ENCODE results near the gene ANXA4. TPM values are rescaled to one million over a fixed set of nuclear protein-coding genes. Genes with fewer than 3 reads are reported as not detected.
A peak's percentile ranks its signal among the peaks of the same experiment; 100 is the strongest.

The ANXA4 gene
- total and polyA plus RNA-seq, 5 experiments from 2014 or later, result 2.9 to 15.8 (median 8.0) TPM

- Mint-ChIP-seq H3K4me1 (peaks cover 3 to 30% (median 14%) of the 10 kb centered on the region in 4 donors), H3K4me3 (peak overlapping the region; percentile 87 to 98 (median 92)), H3K9me3 (no peaks in the 10 kb centered on the region), H3K27ac (peak overlapping the region; percentile 12 to 94 (median 86)), H3K36me3 (no peaks in the 10 kb centered on the region), H3K27me3 (peaks cover 0 to 2% (median 0%) of the 10 kb centered on the region in 5 donors)
- ATAC-seq, result peak; percentile 22 to 26
- POLR2A ChIA-PET, result interaction anchor here (0.6 to 1.3 kb wide), 5 partner anchors 16 to 175 kb away, joined by 3 to 5 read pairs (median 3); no protein-coding TSS in a partner anchor
- DNase-seq, result peak in 1 of 10 donors; percentile 14
These were observed 732 bp upstream of the ANXA4 start for GRCh38 chr2:69741229-69741574.

- DNase-seq (peak in 2 of 10 donors; percentile 4 to 17), ATAC-seq (peak in 1 of 2 donors; percentile 32)
- Mint-ChIP-seq H3K36me3 (no peaks in the 10 kb centered on the region), H3K4me3 (peak overlapping the region; percentile 78 to 98 (median 91)), H3K27ac (peak overlapping the region in 8 of 10 donors; percentile 5 to 85 (median 31)), H3K4me1 (peaks cover 3 to 31% (median 14%) of the 10 kb centered on the region in 4 donors), H3K27me3 (peaks cover 0 to 2% (median 0%) of the 10 kb centered on the region in 5 donors), H3K9me3 (no peaks in the 10 kb centered on the region)
- POLR2A ChIA-PET, result interaction anchor here (1.2 to 1.3 kb wide), 2 partner anchors 18 to 98 kb away, joined by 3 to 5 read pairs; no protein-coding TSS in a partner anchor
These were observed 503 bp downstream of the ANXA4 start for GRCh38 chr2:69742322-69742952.

- Mint-ChIP-seq H3K27ac (peak overlapping the region in 1 of 10 donors; percentile 14), H3K4me3 (peak overlapping the region in 1 of 10 donors; percentile 20), H3K4me1 (peaks cover 3 to 31% (median 14%) of the 10 kb centered on the region in 4 donors), H3K36me3 (no peaks in the 10 kb centered on the region), H3K27me3 (peaks cover 0 to 2% (median 0%) of the 10 kb centered on the region in 5 donors), H3K9me3 (no peaks in the 10 kb centered on the region)
- POLR2A ChIA-PET, result interaction anchor here (0.6 kb wide), 1 partner anchor 442 kb away, joined by 7 read pairs; no protein-coding TSS in a partner anchor
- DNase-seq (no peak), ATAC-seq (no peak)
These were observed 1.9 kb downstream of the ANXA4 start for GRCh38 chr2:69743847-69744264.

GRCh38 chr2:69744456-69744855 lies 2.5 kb downstream of the ANXA4 start:
- Mint-ChIP-seq H3K36me3 (no peaks in the 10 kb centered on the region), H3K4me1 (peaks cover 3 to 31% (median 14%) of the 10 kb centered on the region in 4 donors), H3K4me3 (no peak overlapping the region), H3K9me3 (no peaks in the 10 kb centered on the region), H3K27me3 (peaks cover 0 to 2% (median 0%) of the 10 kb centered on the region in 5 donors), H3K27ac (peak overlapping the region in 2 of 10 donors; percentile 10 to 57)
- ATAC-seq, result no peak
- POLR2A ChIA-PET, result no interaction called here
- no peak for DNase-seq

- Mint-ChIP-seq H3K36me3 (no peaks in the 10 kb centered on the region), H3K4me1 (peaks cover 3 to 31% (median 14%) of the 10 kb centered on the region in 4 donors), H3K27me3 (peaks cover 0 to 2% (median 0%) of the 10 kb centered on the region in 5 donors), H3K4me3 (peak overlapping the region in 1 of 10 donors; percentile 15), H3K27ac (peak overlapping the region in 1 of 10 donors; percentile 57), H3K9me3 (no peaks in the 10 kb centered on the region)
- DNase-seq (no peak), ATAC-seq (no peak)
- POLR2A ChIA-PET, result interaction anchor here (0.6 kb wide), 1 partner anchor 342 kb away, joined by 3 read pairs; no protein-coding TSS in a partner anchor
These were observed 3.1 kb downstream of the ANXA4 start for GRCh38 chr2:69745035-69745434.

- Mint-ChIP-seq H3K9me3 (no peaks in the 10 kb centered on the region), H3K27ac (no peak overlapping the region), H3K27me3 (no peaks in the 10 kb centered on the region), H3K4me3 (no peak overlapping the region), H3K36me3 (no peaks in the 10 kb centered on the region), H3K4me1 (peaks cover 0 to 19% (median 2%) of the 10 kb centered on the region in 4 donors)
- POLR2A ChIA-PET, result no interaction called here
- ATAC-seq (no peak), DNase-seq (no peak)
These were observed 8.3 kb downstream of the ANXA4 start for GRCh38 chr2:69750246-69750645.

GRCh38 chr2:69753659-69754363 lies 11.9 kb downstream of the ANXA4 start:
- Mint-ChIP-seq H3K27me3 (no peaks in the 10 kb centered on the region), H3K36me3 (peaks cover 0 to 3% (median 0%) of the 10 kb centered on the region in 3 donors)
- POLR2A ChIA-PET, result no interaction called here

GRCh38 chr2:69754633-69755032 lies 12.7 kb downstream of the ANXA4 start:
- Mint-ChIP-seq H3K4me1 (peaks cover 0 to 25% (median 2%) of the 10 kb centered on the region in 4 donors), H3K36me3 (peaks cover 0 to 3% (median 0%) of the 10 kb centered on the region in 3 donors), H3K4me3 (peak overlapping the region in 1 of 10 donors; percentile 3), H3K9me3 (no peaks in the 10 kb centered on the region), H3K27me3 (no peaks in the 10 kb centered on the region), H3K27ac (peak overlapping the region in 2 of 10 donors; percentile 51 to 71)
- POLR2A ChIA-PET, result no interaction called here
- DNase-seq (no peak), ATAC-seq (no peak)

More at GRCh38 chr2:69753659-69754363, 11.9 kb downstream of the ANXA4 start:
- no peaks in the 10 kb centered on the region for H3K9me3 Mint-ChIP-seq
- no peak for DNase-seq
- H3K4me3 Mint-ChIP-seq, result no peak overlapping the region
- H3K4me1 Mint-ChIP-seq, result peaks cover 0 to 25% (median 2%) of the 10 kb centered on the region in 4 donors
- no peak overlapping the region for H3K27ac Mint-ChIP-seq
- no peak for ATAC-seq

- H3K27ac Mint-ChIP-seq, result no peak overlapping the region
- H3K9me3 Mint-ChIP-seq, result no peaks in the 10 kb centered on the region
- ATAC-seq (no peak), DNase-seq (no peak)
- POLR2A ChIA-PET, result no interaction called here
- peaks cover 0 to 3% (median 0%) of the 10 kb centered on the region in 3 donors for H3K36me3 Mint-ChIP-seq
- H3K27me3 Mint-ChIP-seq, result no peaks in the 10 kb centered on the region
- H3K4me1 Mint-ChIP-seq, result peaks cover 0 to 22% (median 2%) of the 10 kb centered on the region in 4 donors
- no peak overlapping the region for H3K4me3 Mint-ChIP-seq
These were observed 14.0 kb downstream of the ANXA4 start for GRCh38 chr2:69755862-69756467.

GRCh38 chr2:69762025-69762424 lies 20.1 kb downstream of the ANXA4 start:
- Mint-ChIP-seq H3K27ac (no peak overlapping the region), H3K9me3 (no peaks in the 10 kb centered on the region), H3K4me3 (no peak overlapping the region), H3K4me1 (peaks cover 7 to 38% (median 14%) of the 10 kb centered on the region in 4 donors), H3K27me3 (no peaks in the 10 kb centered on the region), H3K36me3 (peaks cover 0 to 3% (median 0%) of the 10 kb centered on the region in 3 donors)
- no peak for DNase-seq
- ATAC-seq, result no peak
- POLR2A ChIA-PET, result interaction anchor here (0.8 kb wide), 1 partner anchor 9 kb away, joined by 3 read pairs; no protein-coding TSS in a partner anchor

- H3K4me3 Mint-ChIP-seq, result no peak overlapping the region
- POLR2A ChIA-PET, result interaction anchor here (0.6 to 0.8 kb wide), 4 partner anchors 8 to 360 kb away, joined by 3 to 4 read pairs (median 3); no protein-coding TSS in a partner anchor
- peaks cover 8 to 41% (median 14%) of the 10 kb centered on the region in 4 donors for H3K4me1 Mint-ChIP-seq
- peaks cover 0 to 3% (median 0%) of the 10 kb centered on the region in 3 donors for H3K36me3 Mint-ChIP-seq
- H3K27me3 Mint-ChIP-seq, result no peaks in the 10 kb centered on the region
- H3K9me3 Mint-ChIP-seq, result no peaks in the 10 kb centered on the region
- ATAC-seq, result no peak
- DNase-seq, result no peak
- no peak overlapping the region for H3K27ac Mint-ChIP-seq
These were observed 20.9 kb downstream of the ANXA4 start for GRCh38 chr2:69762513-69763494.

Measured in naive thymus-derived CD8-positive, alpha-beta T cell (primary cell).